Sigmoid colon (tissue), 7 donors: ENCODE data around the gene SLC35E4. TPM values are rescaled to one million over a fixed set of nuclear protein-coding genes. Genes with fewer than 3 reads are reported as not detected.

Source experiments
- DNase-seq: peaks from one replicate; pipeline ENCODE4 v3.0.0-alpha.2; 2019
- H3K27ac ChIP-seq, 4 donors: fragments of 200-600 bp; sonication (generic); one replicate each; pipeline ENCODE4 v1.5.1; 2016 to 2019; ENCODE audit warnings: mild to moderate bottlenecking in 1 of 4
- H3K27me3 ChIP-seq, 3 donors: fragments of 200-600 bp; sonication (generic); one replicate each; pipeline ENCODE4 v1.5.1; 2019; ENCODE audit warnings: mild to moderate bottlenecking in 1 of 3
- H3K36me3 ChIP-seq, 4 donors: fragments of 200-600 bp; sonication (generic); one replicate each; pipeline ENCODE4 v1.5.1; 2016 to 2019
- H3K4me1 ChIP-seq, 4 donors: fragments of 200-600 bp; sonication (generic); one replicate each; pipeline ENCODE4 v1.5.1; 2017 to 2019
- H3K4me3 ChIP-seq, 4 donors: fragments of 200-600 bp; sonication (generic); one replicate each; pipeline ENCODE4 v1.5.1; 2017 to 2019; ENCODE audit warnings: mild to moderate bottlenecking in 2 of 4, moderate library complexity in 1 of 4
- H3K9me3 ChIP-seq, 4 donors: fragments of 200-600 bp in 3 of 4; sonication (generic) in 3 of 4; one replicate each; pipeline versions ENCODE4 v1.5.1 to v1.6.1; 2013 to 2019
- EP300 ChIP-seq, 4 donors: sonication (generic); formaldehyde crosslinking; IDR thresholded peaks; one replicate each; pipeline ENCODE4 v1.6.1; 2017; ENCODE audit warnings: antibody characterized with exemption in 4 of 4
- POLR2A ChIP-seq, 2 donors: fragments of 450-650 bp; IDR thresholded peaks; one replicate each; pipeline ENCODE4 v1.6.1; 2016; ENCODE audit warnings: antibody characterized with exemption in 2 of 2, mild to moderate bottlenecking in 2 of 2, moderate library complexity in 2 of 2
- POLR2AphosphoS5 ChIP-seq, 4 donors: sonication (generic); formaldehyde crosslinking; IDR thresholded peaks; one replicate each; pipeline ENCODE4 v1.6.1; 2017; ENCODE audit warnings: antibody characterized with exemption in 4 of 4
- WGBS, 2 donors: extraction: QIAGEN DNeasy Blood & Tissue Kit; methylation state at CpG; one replicate each; pipeline ENCODE4 v1.1.7; 2013; 5-methylcytosine and 5-hydroxymethylcytosine counted together
- intact Hi-C: fragments of 100-400 bp; cut with DNase I; formaldehyde crosslinking; loops from one replicate; pipeline ENCODE4 v1.15.1; 2023
- polyA plus RNA-seq, 3 donors: library from polyadenylated mRNA; stranded (reverse); fragments of 200-250 nt; gene quantifications; one replicate each; pipeline ENCODE4 v1.2.3, GENCODE V29; 2013
- total RNA-seq, 4 donors: library from RNA; depleted of rRNA; stranded (reverse); fragments of >200 nt; gene quantifications; one replicate each; pipeline ENCODE4 v1.1.0, GENCODE V29; 2016
- TF ChIP-seq, protein P1 (sequence below), 4 experiments: fragments of 450-650 bp in 3 of 4; fragments of 200-600 bp in 1 of 4; IDR thresholded peaks; one replicate each; pipeline ENCODE4 v1.5.1; 2016 to 2019; ENCODE audit warnings: antibody characterized with exemption in 4 of 4, mild to moderate bottlenecking in 3 of 4, moderate library complexity in 2 of 4
- donor health status: healthy with polysubstance abuse.
- donor health status: Bipolar disorder and iron deficiency.
- donor health status: healthy.

The SLC35E4 gene
- total and polyA plus RNA-seq, 7 donors = 1.2 to 7.7 (median 5.0) TPM

DNA sequence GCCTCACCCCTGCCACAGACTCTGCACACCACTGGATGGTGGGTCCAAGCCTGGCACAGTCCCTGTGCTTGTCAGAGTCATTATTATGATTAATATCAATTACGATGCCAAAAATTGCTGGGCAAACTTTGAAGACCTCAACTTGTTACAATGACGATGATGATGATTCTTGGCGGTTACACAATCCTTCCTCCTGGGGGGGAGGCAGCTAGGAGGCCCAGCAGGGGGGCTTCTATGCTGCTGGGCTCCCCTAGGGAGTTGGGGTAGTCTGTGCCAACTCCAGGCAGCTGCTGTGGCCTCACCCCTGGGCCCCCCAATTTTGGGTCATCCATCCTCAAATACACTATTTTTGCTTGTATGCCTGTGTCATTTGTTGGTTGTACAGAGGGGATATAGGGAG lies 12.0 kb downstream of the SLC35E4 start:
- H3K27ac ChIP-seq = no peak overlapping the region
- 94 to 95% methylated on average over 3 of the region's 3 CpGs for WGBS, 2 donors
- peaks cover 0 to 5% (median 0%) of the 10 kb centered on the region in 4 donors for H3K36me3 ChIP-seq
- H3K9me3 ChIP-seq = no peaks in the 10 kb centered on the region
- H3K27me3 ChIP-seq = no peaks in the 10 kb centered on the region
- intact Hi-C loops = no loop called here
- no peak for DNase-seq
- H3K4me1 ChIP-seq = peaks cover 0 to 5% (median 2%) of the 10 kb centered on the region in 4 donors
- no peak for TF ChIP-seq POLR2A (IDR thresholded peaks at IDR 0.05)
- no peak overlapping the region for H3K4me3 ChIP-seq

DNA sequence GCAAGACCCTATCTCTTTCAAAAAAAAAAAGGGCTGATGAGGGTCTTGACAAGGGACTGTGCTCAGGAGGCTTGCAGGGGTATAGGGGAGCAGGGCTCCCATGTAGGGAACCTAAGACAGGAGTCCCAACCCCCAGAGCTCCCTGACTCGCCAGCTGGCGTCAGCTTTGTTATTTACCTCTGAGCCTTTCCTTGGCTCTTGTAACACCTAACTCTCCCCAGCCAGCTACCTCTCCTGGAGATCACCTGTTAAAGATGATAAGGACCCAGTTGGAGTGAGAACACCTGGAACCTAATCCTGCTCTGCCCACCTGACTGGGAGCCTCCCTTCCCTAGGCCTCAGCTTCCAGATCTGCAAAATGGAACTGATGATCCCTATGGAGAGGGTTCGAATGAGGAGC lies 13.2 kb downstream of the SLC35E4 start:
- WGBS, 2 donors = 77 to 92% methylated on average over 3 of the region's 3 CpGs
- H3K27ac ChIP-seq = no peak overlapping the region
- TF ChIP-seq POLR2AphosphoS5 (IDR thresholded peaks at IDR 0.05) (no peak), EP300 (IDR thresholded peaks at IDR 0.05) (no peak), POLR2A (IDR thresholded peaks at IDR 0.05) (no peak)
- TF ChIP-seq, protein P1, sequence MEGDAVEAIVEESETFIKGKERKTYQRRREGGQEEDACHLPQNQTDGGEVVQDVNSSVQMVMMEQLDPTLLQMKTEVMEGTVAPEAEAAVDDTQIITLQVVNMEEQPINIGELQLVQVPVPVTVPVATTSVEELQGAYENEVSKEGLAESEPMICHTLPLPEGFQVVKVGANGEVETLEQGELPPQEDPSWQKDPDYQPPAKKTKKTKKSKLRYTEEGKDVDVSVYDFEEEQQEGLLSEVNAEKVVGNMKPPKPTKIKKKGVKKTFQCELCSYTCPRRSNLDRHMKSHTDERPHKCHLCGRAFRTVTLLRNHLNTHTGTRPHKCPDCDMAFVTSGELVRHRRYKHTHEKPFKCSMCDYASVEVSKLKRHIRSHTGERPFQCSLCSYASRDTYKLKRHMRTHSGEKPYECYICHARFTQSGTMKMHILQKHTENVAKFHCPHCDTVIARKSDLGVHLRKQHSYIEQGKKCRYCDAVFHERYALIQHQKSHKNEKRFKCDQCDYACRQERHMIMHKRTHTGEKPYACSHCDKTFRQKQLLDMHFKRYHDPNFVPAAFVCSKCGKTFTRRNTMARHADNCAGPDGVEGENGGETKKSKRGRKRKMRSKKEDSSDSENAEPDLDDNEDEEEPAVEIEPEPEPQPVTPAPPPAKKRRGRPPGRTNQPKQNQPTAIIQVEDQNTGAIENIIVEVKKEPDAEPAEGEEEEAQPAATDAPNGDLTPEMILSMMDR (IDR thresholded peaks at IDR 0.05) = no peak

DNA sequence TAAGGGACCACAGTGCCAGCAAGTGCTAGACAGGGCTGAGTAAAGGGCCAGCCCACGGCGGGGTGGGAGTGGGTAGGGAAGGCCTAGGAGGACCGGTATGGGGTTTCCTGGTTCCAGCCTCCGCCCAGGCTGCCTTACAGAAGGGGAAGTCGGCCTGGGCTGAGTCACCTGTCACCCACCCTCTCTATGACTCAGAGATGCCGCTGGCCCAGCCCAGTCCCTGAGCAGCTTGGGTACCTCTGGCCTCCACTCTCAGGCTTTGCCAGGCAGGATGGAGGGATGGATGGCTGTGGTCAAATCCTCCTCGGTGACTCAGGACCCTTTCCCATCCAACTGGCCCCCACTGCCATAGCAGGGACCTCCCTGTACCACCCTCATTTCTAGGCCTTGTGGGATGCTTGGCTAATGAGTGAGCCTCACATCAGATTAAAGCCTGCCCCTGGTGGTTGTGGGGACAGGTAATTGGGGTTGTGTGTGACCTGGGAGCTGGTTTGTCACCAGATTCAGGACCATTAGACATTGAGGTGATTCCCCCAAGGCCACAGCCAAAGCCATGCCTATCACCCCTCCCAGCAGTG lies 13.9 kb downstream of the SLC35E4 start:
- Histone ChIP-seq H3K9me3 (no peaks in the 10 kb centered on the region), H3K27ac (no peak overlapping the region)
- DNase-seq = no peak

More for the DNA sequence above, 13.2 kb downstream of the SLC35E4 start:
- intact Hi-C loops = no loop called here
- no peak overlapping the region for H3K4me3 ChIP-seq
- H3K27me3 ChIP-seq = no peaks in the 10 kb centered on the region
- peaks cover 0 to 5% (median 0%) of the 10 kb centered on the region in 4 donors for H3K4me1 ChIP-seq
- no peak for DNase-seq
- H3K36me3 ChIP-seq = peaks cover 0 to 5% (median 0%) of the 10 kb centered on the region in 4 donors
- no peaks in the 10 kb centered on the region for H3K9me3 ChIP-seq

GRCh38 chr22:30650508-30651116 lies 15.0 kb downstream of the SLC35E4 start:
- 61 to 63% methylated on average over 5 of the region's 5 CpGs for WGBS, 2 donors
- peaks cover 0 to 9% (median 0%) of the 10 kb centered on the region in 4 donors for H3K36me3 ChIP-seq
- intact Hi-C loops = no loop called here
- no peak for DNase-seq
- TF ChIP-seq POLR2AphosphoS5 (IDR thresholded peaks at IDR 0.05) (no peak), POLR2A (IDR thresholded peaks at IDR 0.05) (no peak), EP300 (IDR thresholded peaks at IDR 0.05) (no peak)
- TF ChIP-seq, protein P1 (IDR thresholded peaks at IDR 0.05) = no peak
- H3K4me3 ChIP-seq = no peak overlapping the region
- H3K27me3 ChIP-seq = no peaks in the 10 kb centered on the region
- peak overlapping the region in 1 of 4 donors; percentile 1 for H3K27ac ChIP-seq
- H3K9me3 ChIP-seq = no peaks in the 10 kb centered on the region
- peaks cover 0 to 5% (median 0%) of the 10 kb centered on the region in 4 donors for H3K4me1 ChIP-seq

More for the DNA sequence above, 13.9 kb downstream of the SLC35E4 start:
- Histone ChIP-seq H3K4me1 (peaks cover 0 to 5% (median 0%) of the 10 kb centered on the region in 4 donors), H3K4me3 (no peak overlapping the region), H3K27me3 (no peaks in the 10 kb centered on the region), H3K36me3 (peaks cover 0 to 9% (median 0%) of the 10 kb centered on the region in 4 donors)
- TF ChIP-seq, protein P1 (IDR thresholded peaks at IDR 0.05) = no peak
- TF ChIP-seq EP300 (IDR thresholded peaks at IDR 0.05) (no peak), POLR2AphosphoS5 (IDR thresholded peaks at IDR 0.05) (no peak), POLR2A (IDR thresholded peaks at IDR 0.05) (no peak)
- WGBS, 2 donors = 13 to 25% methylated on average over 7 of the region's 7 CpGs
- intact Hi-C loops = no loop called here

- intact Hi-C loops = no loop called here
- Histone ChIP-seq H3K9me3 (no peaks in the 10 kb centered on the region), H3K27me3 (no peaks in the 10 kb centered on the region), H3K4me1 (peaks cover 0 to 5% (median 0%) of the 10 kb centered on the region in 4 donors), H3K27ac (no peak overlapping the region), H3K36me3 (peaks cover 0 to 4% (median 0%) of the 10 kb centered on the region in 4 donors), H3K4me3 (no peak overlapping the region)
- 66 to 84% methylated on average over 2 of the region's 2 CpGs for whole genome bisulfite sequencing, 2 donors
- no peak for DNase-seq
- TF ChIP-seq EP300 (IDR thresholded peaks at IDR 0.05) (no peak), POLR2AphosphoS5 (IDR thresholded peaks at IDR 0.05) (no peak), POLR2A (IDR thresholded peaks at IDR 0.05) (no peak)
- TF ChIP-seq, protein P1 (IDR thresholded peaks at IDR 0.05) = no peak
Observed at GRCh38 chr22:30652852-30653251, 17.3 kb downstream of the SLC35E4 start.
